ENCODE results near the gene ABCC8.

DNA sequence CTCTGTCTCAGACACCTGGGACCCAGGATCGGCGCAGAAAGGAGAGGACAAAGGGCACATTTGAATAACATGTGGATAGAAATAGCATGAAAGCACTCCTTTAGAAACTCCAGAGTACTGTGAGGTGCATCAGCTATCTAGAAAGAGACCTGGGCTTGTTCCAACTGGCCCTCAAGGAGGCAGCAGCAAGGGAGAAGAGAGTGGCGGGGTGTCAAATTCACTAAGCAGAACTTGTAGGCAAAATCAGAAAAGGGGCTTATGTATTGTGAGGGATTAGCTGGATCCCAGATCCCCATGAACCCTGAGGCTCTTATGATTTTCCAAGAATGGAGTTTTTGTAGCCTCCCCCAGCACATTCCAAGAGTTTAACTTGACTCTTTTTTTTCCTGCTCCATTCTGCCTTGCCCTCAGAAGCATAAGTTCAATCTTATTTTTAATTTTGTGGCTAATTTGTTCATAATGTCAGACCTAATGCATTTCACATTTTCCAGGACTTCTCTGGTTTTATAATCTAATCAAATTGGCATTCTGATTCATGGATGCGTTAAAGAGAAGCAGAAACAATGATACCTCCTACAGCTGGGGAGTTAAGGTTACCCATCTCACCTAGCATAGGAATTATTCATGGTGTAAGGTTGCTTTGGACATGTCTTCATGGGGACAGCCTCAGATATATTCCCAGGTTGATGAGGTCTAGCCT lies 34.0 kb upstream of the ABCC8 start:
- TF ChIP-seq, protein P1, sequence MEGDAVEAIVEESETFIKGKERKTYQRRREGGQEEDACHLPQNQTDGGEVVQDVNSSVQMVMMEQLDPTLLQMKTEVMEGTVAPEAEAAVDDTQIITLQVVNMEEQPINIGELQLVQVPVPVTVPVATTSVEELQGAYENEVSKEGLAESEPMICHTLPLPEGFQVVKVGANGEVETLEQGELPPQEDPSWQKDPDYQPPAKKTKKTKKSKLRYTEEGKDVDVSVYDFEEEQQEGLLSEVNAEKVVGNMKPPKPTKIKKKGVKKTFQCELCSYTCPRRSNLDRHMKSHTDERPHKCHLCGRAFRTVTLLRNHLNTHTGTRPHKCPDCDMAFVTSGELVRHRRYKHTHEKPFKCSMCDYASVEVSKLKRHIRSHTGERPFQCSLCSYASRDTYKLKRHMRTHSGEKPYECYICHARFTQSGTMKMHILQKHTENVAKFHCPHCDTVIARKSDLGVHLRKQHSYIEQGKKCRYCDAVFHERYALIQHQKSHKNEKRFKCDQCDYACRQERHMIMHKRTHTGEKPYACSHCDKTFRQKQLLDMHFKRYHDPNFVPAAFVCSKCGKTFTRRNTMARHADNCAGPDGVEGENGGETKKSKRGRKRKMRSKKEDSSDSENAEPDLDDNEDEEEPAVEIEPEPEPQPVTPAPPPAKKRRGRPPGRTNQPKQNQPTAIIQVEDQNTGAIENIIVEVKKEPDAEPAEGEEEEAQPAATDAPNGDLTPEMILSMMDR (IDR thresholded peaks at IDR 0.05; ENCODE audit: poor library complexity) = no peak
- TF ChIP-seq EZH2 (IDR thresholded peaks at IDR 0.05; ENCODE audit: borderline replicate concordance) = no peak

Data from hepatocyte (in vitro differentiated cells).